Astrocyte (in vitro differentiated cells and primary cell): ENCODE results near the gene PPM1L.

Experiments
- EZH2 ChIP-seq: IDR thresholded peaks from 2 replicates; pipeline ENCODE4 v1.6.1; 2012; ENCODE audit warnings: mild to moderate bottlenecking, low read length, inconsistent platforms; ENCODE audit not compliant: insufficient read depth
- TF ChIP-seq, protein P1 (sequence below): IDR thresholded peaks from 2 replicates; pipeline ENCODE4 v1.5.1; 2011; ENCODE audit warnings: low read depth, mild to moderate bottlenecking, inconsistent platforms, low read length, moderate library complexity; ENCODE audit not compliant: insufficient read depth

DNA sequence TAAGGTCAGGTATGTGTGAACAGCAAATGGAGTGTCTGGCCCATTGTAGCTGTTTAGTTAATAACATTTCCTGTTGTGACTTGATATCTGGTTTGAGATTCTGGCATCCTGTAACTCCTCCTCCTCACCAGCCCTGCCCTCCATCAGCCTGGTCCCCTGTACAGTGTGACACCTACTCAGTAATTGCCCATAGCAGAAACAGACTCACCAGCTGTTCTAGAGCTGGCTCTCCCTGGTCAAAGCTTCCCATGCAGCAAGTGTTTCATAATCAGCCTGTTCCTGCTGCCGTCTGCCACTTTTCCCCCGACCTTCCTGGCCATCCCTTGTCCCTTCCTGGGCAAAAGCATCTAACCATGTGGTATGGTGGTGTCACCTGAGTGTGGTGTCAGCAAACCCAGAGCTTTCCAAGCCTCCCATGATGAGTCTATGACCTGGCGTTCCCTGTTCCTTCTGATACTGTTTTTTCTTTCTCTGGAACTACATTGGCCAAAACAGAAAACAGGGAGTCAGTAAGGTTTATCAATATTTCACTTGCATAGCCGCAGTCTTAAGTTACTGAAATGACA is 293.7 kb downstream of the PPM1L start:
- TF ChIP-seq, protein P1, sequence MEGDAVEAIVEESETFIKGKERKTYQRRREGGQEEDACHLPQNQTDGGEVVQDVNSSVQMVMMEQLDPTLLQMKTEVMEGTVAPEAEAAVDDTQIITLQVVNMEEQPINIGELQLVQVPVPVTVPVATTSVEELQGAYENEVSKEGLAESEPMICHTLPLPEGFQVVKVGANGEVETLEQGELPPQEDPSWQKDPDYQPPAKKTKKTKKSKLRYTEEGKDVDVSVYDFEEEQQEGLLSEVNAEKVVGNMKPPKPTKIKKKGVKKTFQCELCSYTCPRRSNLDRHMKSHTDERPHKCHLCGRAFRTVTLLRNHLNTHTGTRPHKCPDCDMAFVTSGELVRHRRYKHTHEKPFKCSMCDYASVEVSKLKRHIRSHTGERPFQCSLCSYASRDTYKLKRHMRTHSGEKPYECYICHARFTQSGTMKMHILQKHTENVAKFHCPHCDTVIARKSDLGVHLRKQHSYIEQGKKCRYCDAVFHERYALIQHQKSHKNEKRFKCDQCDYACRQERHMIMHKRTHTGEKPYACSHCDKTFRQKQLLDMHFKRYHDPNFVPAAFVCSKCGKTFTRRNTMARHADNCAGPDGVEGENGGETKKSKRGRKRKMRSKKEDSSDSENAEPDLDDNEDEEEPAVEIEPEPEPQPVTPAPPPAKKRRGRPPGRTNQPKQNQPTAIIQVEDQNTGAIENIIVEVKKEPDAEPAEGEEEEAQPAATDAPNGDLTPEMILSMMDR: no peak
- no peak for TF ChIP-seq EZH2
